Mucosa of stomach (tissue), 1 donor: ENCODE data around the gene SULT2B1.
"Not testable (repeated sequence)": the region's sequence is repeated elsewhere in the genome, so short reads cannot be mapped to it uniquely, and the experiment has no call there.

ENCODE experiments used
- H3K27me3 ChIP-seq: one replicate; pipeline ENCODE4 v1.7.0; 2013; ENCODE audit warnings: mild to moderate bottlenecking, low read length; ENCODE audit not compliant: control insufficient read depth, insufficient read depth
- H3K36me3 ChIP-seq: one replicate; pipeline ENCODE4 v1.7.0; 2013; ENCODE audit warnings: low read length; ENCODE audit not compliant: control insufficient read depth, insufficient read depth
- H3K4me1 ChIP-seq: one replicate; pipeline ENCODE4 v1.7.0; 2013; ENCODE audit warnings: mild to moderate bottlenecking, low read length; ENCODE audit not compliant: control insufficient read depth, insufficient read depth
- H3K4me3 ChIP-seq: one replicate; pipeline ENCODE4 v1.7.0; 2013; ENCODE audit warnings: low read length
- H3K9ac ChIP-seq: one replicate; pipeline ENCODE4 v1.7.0; 2013; ENCODE audit warnings: mild to moderate bottlenecking, low read length, moderate library complexity
- H3K9me3 ChIP-seq: one replicate; pipeline ENCODE4 v1.7.0; 2013; ENCODE audit warnings: mild to moderate bottlenecking, low read length, moderate library complexity; ENCODE audit not compliant: control insufficient read depth
- donor health status: Pancreatic carcinoma.

Gene SULT2B1

GRCh38 chr19:48512504-48513288 lies 39.3 kb upstream of the SULT2B1 start:
- no peaks in the 10 kb centered on the region for H3K9me3 ChIP-seq
- H3K27me3 ChIP-seq = peaks cover 22% of the 10 kb centered on the region
- H3K36me3 ChIP-seq = no peaks in the 10 kb centered on the region
- no peaks in the 10 kb centered on the region for H3K4me1 ChIP-seq
- H3K4me3 ChIP-seq = no peak overlapping the region
- H3K9ac ChIP-seq = no peak overlapping the region

- Histone ChIP-seq H3K36me3 (no peaks in the 10 kb centered on the region), H3K9ac (peak overlapping the region; percentile 20), H3K4me1 (no peaks in the 10 kb centered on the region), H3K4me3 (peak overlapping the region; percentile 45), H3K27me3 (peaks cover 22% of the 10 kb centered on the region), H3K9me3 (no peaks in the 10 kb centered on the region)
Measured at GRCh38 chr19:48513289-48514122, 38.5 kb upstream of the SULT2B1 start.

DNA sequence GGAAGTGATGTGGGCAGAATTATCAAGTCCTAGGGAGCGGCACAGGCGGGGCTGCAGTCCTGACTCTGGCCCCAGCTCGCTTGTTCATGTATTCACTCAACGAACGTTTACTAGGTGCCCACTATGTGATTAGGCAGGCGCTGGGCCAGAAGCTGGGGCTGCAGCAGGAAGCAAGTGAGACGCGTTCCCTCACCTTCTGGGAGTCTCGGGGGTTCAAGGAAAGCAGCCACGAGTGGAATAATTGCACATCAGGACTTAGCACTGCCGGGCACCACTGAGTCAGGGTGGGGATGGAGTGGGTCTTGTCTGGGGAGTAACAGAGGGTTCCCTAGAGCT lies 37.9 kb upstream of the SULT2B1 start:
- Histone ChIP-seq H3K27me3 (peaks cover 22% of the 10 kb centered on the region), H3K4me1 (no peaks in the 10 kb centered on the region), H3K9ac (no peak overlapping the region), H3K36me3 (no peaks in the 10 kb centered on the region), H3K4me3 (no peak overlapping the region), H3K9me3 (no peaks in the 10 kb centered on the region)

GRCh38 chr19:48516536-48516935 lies 35.4 kb upstream of the SULT2B1 start:
- Histone ChIP-seq H3K36me3 (no peaks in the 10 kb centered on the region), H3K9ac (no peak overlapping the region), H3K9me3 (no peaks in the 10 kb centered on the region), H3K27me3 (peaks cover 16% of the 10 kb centered on the region), H3K4me3 (no peak overlapping the region), H3K4me1 (no peaks in the 10 kb centered on the region)

DNA sequence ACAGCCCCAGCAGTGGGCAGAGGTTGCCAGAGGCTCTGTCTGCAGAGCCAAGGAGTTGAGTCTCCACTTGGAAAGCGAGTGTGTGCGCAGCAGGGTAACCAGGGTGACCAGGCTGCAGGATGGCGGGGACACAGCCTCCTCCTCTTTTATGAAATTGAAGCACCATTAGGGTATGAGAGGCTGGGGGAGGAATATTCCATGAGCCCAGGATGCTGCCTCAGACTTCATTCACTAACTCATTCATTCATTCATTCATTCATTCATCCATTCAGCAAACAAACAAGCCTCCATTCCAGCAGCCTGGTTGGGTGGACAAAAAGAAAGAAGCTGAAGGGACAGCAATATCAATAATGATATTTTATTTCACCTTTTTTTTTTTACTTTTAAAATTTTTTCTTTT lies 33.8 kb upstream of the SULT2B1 start:
- Histone ChIP-seq H3K4me3 (no peak overlapping the region), H3K9me3 (no peaks in the 10 kb centered on the region), H3K27me3 (peaks cover 2% of the 10 kb centered on the region), H3K36me3 (no peaks in the 10 kb centered on the region), H3K4me1 (no peaks in the 10 kb centered on the region), H3K9ac (no peak overlapping the region)

- H3K4me1 ChIP-seq, H3K36me3 ChIP-seq: not testable (repeated sequence)
Measured at GRCh38 chr19:48519426-48519825, 32.5 kb upstream of the SULT2B1 start.

GRCh38 chr19:48520134-48520533 lies 31.8 kb upstream of the SULT2B1 start:
- no peaks in the 10 kb centered on the region for H3K4me1 ChIP-seq
- H3K4me3 ChIP-seq = no peak overlapping the region
- H3K9ac ChIP-seq = no peak overlapping the region
- no peaks in the 10 kb centered on the region for H3K36me3 ChIP-seq
- no peaks in the 10 kb centered on the region for H3K9me3 ChIP-seq
- no peaks in the 10 kb centered on the region for H3K27me3 ChIP-seq

More at GRCh38 chr19:48519426-48519825, 32.5 kb upstream of the SULT2B1 start:
- not testable (repeated sequence) for H3K27me3 ChIP-seq, H3K9ac ChIP-seq, H3K4me3 ChIP-seq, H3K9me3 ChIP-seq

GRCh38 chr19:48524221-48524620 lies 27.8 kb upstream of the SULT2B1 start:
- no peak overlapping the region for H3K4me3 ChIP-seq
- no peaks in the 10 kb centered on the region for H3K36me3 ChIP-seq
- H3K9me3 ChIP-seq = no peaks in the 10 kb centered on the region
- no peak overlapping the region for H3K9ac ChIP-seq
- no peaks in the 10 kb centered on the region for H3K4me1 ChIP-seq
- no peaks in the 10 kb centered on the region for H3K27me3 ChIP-seq

GRCh38 chr19:48524732-48525131 lies 27.2 kb upstream of the SULT2B1 start:
- no peaks in the 10 kb centered on the region for H3K4me1 ChIP-seq
- no peak overlapping the region for H3K4me3 ChIP-seq
- no peaks in the 10 kb centered on the region for H3K9me3 ChIP-seq

GRCh38 chr19:48529156-48529555 lies 22.8 kb upstream of the SULT2B1 start:
- Histone ChIP-seq H3K36me3 (no peaks in the 10 kb centered on the region), H3K9me3 (no peaks in the 10 kb centered on the region), H3K4me1 (no peaks in the 10 kb centered on the region), H3K4me3 (no peak overlapping the region), H3K27me3 (no peaks in the 10 kb centered on the region), H3K9ac (no peak overlapping the region)

More at GRCh38 chr19:48524732-48525131, 27.2 kb upstream of the SULT2B1 start:
- no peak overlapping the region for H3K9ac ChIP-seq
- H3K36me3 ChIP-seq = no peaks in the 10 kb centered on the region
- no peaks in the 10 kb centered on the region for H3K27me3 ChIP-seq

DNA sequence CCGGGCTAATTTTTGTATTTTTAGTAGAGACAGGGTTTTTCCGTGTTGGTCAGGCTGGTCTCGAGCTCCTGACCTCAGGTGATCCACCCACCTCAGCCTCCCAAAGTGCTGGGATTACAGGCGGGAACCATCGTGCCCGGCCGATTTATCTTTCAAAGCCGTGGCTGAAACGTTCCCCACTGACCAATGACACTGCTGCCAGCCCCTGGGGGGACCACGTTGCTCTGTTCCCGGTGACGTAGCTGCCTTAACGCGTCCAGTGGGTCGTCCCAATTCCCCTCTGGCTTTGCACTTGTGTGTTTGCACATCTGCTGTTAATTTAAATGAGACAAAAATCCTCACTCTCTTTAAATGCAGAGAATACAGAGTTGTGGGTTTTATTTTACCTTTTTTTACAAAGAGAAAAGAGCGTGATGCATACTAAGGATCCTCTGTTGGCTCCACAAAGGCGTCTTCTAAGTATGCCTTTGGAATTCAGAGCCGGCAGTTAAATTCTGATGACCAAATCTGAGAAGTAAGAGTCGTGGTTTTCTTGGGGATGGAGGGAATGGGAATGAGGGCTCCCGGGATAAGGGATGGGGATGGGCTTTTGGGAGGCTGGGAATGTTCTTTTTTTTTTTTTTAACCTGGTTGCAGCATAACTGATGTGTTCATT lies 21.8 kb upstream of the SULT2B1 start:
- no peaks in the 10 kb centered on the region for H3K27me3 ChIP-seq

GRCh38 chr19:48530770-48531169 lies 21.2 kb upstream of the SULT2B1 start:
- H3K27me3 ChIP-seq = no peaks in the 10 kb centered on the region
- no peak overlapping the region for H3K4me3 ChIP-seq
- no peak overlapping the region for H3K9ac ChIP-seq
- H3K9me3 ChIP-seq = no peaks in the 10 kb centered on the region
- H3K4me1 ChIP-seq = no peaks in the 10 kb centered on the region
- H3K36me3 ChIP-seq = no peaks in the 10 kb centered on the region

More for the DNA sequence above, 21.8 kb upstream of the SULT2B1 start:
- H3K36me3 ChIP-seq = no peaks in the 10 kb centered on the region
- H3K4me1 ChIP-seq = no peaks in the 10 kb centered on the region
- H3K4me3 ChIP-seq = no peak overlapping the region
- H3K9ac ChIP-seq = no peak overlapping the region
- H3K9me3 ChIP-seq = no peaks in the 10 kb centered on the region
